ENCODE data around the gene FAM240A.
A peak's percentile ranks its signal among the peaks of the same experiment; 100 is the strongest.

The FAM240A gene

GRCh38 chr3:46664188-46664970 is 52.1 kb downstream of the FAM240A start:
- DNase-seq, result no peak

- DNase-seq, result no peak
Observed at GRCh38 chr3:46664971-46665762, 52.8 kb downstream of the FAM240A start.

GRCh38 chr3:46665763-46666452 is 53.6 kb downstream of the FAM240A start:
- DNase-seq, result peak; percentile 33

GRCh38 chr3:46666453-46666845 is 54.1 kb downstream of the FAM240A start:
- DNase-seq, result peak; percentile 29

- no peak for DNase-seq
Observed at GRCh38 chr3:46667061-46667621, 54.8 kb downstream of the FAM240A start.

- DNase-seq, result no peak
Observed at GRCh38 chr3:46667657-46668056, 55.3 kb downstream of the FAM240A start.

GRCh38 chr3:46668116-46668515 is 55.8 kb downstream of the FAM240A start:
- DNase-seq, result no peak

GRCh38 chr3:46668591-46668990 is 56.3 kb downstream of the FAM240A start:
- no peak for DNase-seq

- DNase-seq, result no peak
Observed at GRCh38 chr3:46669191-46669999, 57.1 kb downstream of the FAM240A start.

- DNase-seq, result no peak
Observed at GRCh38 chr3:46670000-46670890, 57.9 kb downstream of the FAM240A start.

- DNase-seq, result no peak
Observed at GRCh38 chr3:46670891-46671427, 58.6 kb downstream of the FAM240A start.

GRCh38 chr3:46671541-46672348 is 59.4 kb downstream of the FAM240A start:
- no peak for DNase-seq

GRCh38 chr3:46672349-46672695 is 60.0 kb downstream of the FAM240A start:
- no peak for DNase-seq

- no peak for DNase-seq
Observed at GRCh38 chr3:46673151-46674030, 61.1 kb downstream of the FAM240A start.

GRCh38 chr3:46674031-46674845 is 61.9 kb downstream of the FAM240A start:
- no peak for DNase-seq

- no peak for DNase-seq
Observed at GRCh38 chr3:46675426-46675825, 63.1 kb downstream of the FAM240A start.
